ENCODE data around the gene GOLGA8F. TPM values are rescaled to one million over a fixed set of nuclear protein-coding genes. Genes with fewer than 3 reads are reported as not detected.
"Not testable (repeated sequence)": the region's sequence is repeated elsewhere in the genome, so short reads cannot be mapped to it uniquely, and the experiment has no call there.

Gene GOLGA8F
- not detected for total RNA-seq
- long read RNA-seq, result 0 reads

GRCh38 chr15:28378364-28378763, at the start of gene GOLGA8F:
Gene GOLGA8F, plus strand, starts transcription at chr15:28378664. Its CDS starts 98 bp downstream, at chr15:28378762.
- DNase-seq (ENCODE audit: low spot score); intact Hi-C loops (cut with DNase I): not testable (repeated sequence)

GRCh38 chr15:28357984-28358383, 20.5 kb upstream of the GOLGA8F start, which contains the start of gene GOLGA6L24:
Gene GOLGA6L24, minus strand, starts transcription at chr15:28358084. Its CDS starts 61 bp downstream, at chr15:28358023.
- intact Hi-C loops (cut with DNase I); DNase-seq (ENCODE audit: low spot score): not testable (repeated sequence)

GRCh38 chr15:28365502-28365901, 13.0 kb upstream of the GOLGA8F start:
- intact Hi-C loops (cut with DNase I); DNase-seq (ENCODE audit: low spot score): not testable (repeated sequence)

GRCh38 chr15:28380053-28380452, 1.6 kb downstream of the GOLGA8F start:
- DNase-seq (ENCODE audit: low spot score); intact Hi-C loops (cut with DNase I): not testable (repeated sequence)

GRCh38 chr15:28396022-28396421, 17.6 kb downstream of the GOLGA8F start:
- intact Hi-C loops (cut with DNase I), result not testable (repeated sequence)

GRCh38 chr15:28402774-28403435, 24.4 kb downstream of the GOLGA8F start:
- intact Hi-C loops (cut with DNase I); DNase-seq (ENCODE audit: low spot score): not testable (repeated sequence)

More at GRCh38 chr15:28396022-28396421, 17.6 kb downstream of the GOLGA8F start:
- DNase-seq (ENCODE audit: low spot score), result not testable (repeated sequence)

- intact Hi-C loops (cut with DNase I); DNase-seq (ENCODE audit: low spot score): not testable (repeated sequence)
These were observed 42.0 kb downstream of the GOLGA8F start for GRCh38 chr15:28420470-28420869.

- DNase-seq (ENCODE audit: low spot score); intact Hi-C loops (cut with DNase I): not testable (repeated sequence)
These were observed 57.1 kb downstream of the GOLGA8F start for GRCh38 chr15:28435594-28435993.

Small RNA genes lying within 50 kb of the gene (microRNA-seq; reads per million reads assigned to microRNA genes)
- not detected for gene MIR4509-2

Other genes starting within 250 kb of the GOLGA8F start
- 65.6 TPM for gene HERC2, start 56.5 kb upstream of the GOLGA8F start, total RNA-seq
- not detected for gene GOLGA6L24, start 20.6 kb upstream of the GOLGA8F start, total RNA-seq
- gene GOLGA8G, start 154.3 kb downstream of the GOLGA8F start, total RNA-seq, result not detected
- gene GOLGA6L25, start 174.9 kb downstream of the GOLGA8F start, total RNA-seq, result not detected

All from cardiac septum (tissue), 1 donor.